OCI-LY3 (cell line): Measurements from ENCODE around the gene RHOD.

Source experiments
- EZH2phosphoT487 ChIP-seq: fragments of 200-600 bp; shearing (Covaris generic); IDR thresholded peaks from 2 replicates; pipeline ENCODE4 v1.6.1; 2018; ENCODE audit warnings: antibody characterized with exemption, mixed run types, low read depth
- TF ChIP-seq, protein P1 (sequence below): fragments of 200-600, 300-600 bp; sonication (generic); IDR thresholded peaks from 2 replicates; pipeline ENCODE4 v1.5.1; 2014; ENCODE audit warnings: antibody characterized with exemption, low read length, low read depth

DNA sequence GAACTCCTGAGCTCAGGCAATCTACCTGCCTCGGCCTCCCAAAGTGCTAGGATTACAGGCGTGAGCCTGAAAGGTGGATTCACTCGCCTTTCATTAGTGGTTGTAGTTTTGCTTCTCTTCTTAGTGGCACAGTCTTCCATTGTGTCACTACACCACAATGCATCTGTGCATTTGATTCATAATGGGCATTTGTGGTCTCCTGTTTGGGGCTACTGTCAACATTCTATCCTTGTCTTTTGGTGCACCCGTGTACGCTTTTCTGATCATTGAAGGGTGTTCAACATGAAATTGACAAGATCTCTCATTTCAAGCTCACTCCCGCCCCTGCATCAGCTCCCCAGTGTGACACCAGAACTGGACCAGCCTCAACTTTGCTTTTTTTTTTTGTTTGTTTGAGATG, 35.7 kb upstream of the RHOD start:
- TF ChIP-seq, protein P1, sequence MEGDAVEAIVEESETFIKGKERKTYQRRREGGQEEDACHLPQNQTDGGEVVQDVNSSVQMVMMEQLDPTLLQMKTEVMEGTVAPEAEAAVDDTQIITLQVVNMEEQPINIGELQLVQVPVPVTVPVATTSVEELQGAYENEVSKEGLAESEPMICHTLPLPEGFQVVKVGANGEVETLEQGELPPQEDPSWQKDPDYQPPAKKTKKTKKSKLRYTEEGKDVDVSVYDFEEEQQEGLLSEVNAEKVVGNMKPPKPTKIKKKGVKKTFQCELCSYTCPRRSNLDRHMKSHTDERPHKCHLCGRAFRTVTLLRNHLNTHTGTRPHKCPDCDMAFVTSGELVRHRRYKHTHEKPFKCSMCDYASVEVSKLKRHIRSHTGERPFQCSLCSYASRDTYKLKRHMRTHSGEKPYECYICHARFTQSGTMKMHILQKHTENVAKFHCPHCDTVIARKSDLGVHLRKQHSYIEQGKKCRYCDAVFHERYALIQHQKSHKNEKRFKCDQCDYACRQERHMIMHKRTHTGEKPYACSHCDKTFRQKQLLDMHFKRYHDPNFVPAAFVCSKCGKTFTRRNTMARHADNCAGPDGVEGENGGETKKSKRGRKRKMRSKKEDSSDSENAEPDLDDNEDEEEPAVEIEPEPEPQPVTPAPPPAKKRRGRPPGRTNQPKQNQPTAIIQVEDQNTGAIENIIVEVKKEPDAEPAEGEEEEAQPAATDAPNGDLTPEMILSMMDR: no peak
- no peak for TF ChIP-seq EZH2phosphoT487
